CD4-positive, alpha-beta T cell treated with Interleukin-4 for 4 hours (primary cell): ENCODE measurements around the gene SLC1A4.
A peak's percentile ranks its signal among the peaks of the same experiment; 100 is the strongest.
"Not testable (repeated sequence)": the region's sequence is repeated elsewhere in the genome, so short reads cannot be mapped to it uniquely, and the experiment has no call there.

ENCODE experiments used
- DNase-seq: peaks from one replicate; pipeline ENCODE4 v3.0.0-alpha.2; 2020

The SLC1A4 gene

GRCh38 chr2:64989126-64989981 lies at the start of gene SLC1A4:
Gene SLC1A4 (plus strand): TSS chr2:64989399. CDS start chr2:64989644, 245 bp downstream.
- DNase-seq: peak; percentile 76

- no peak for DNase-seq
These were observed 48.1 kb upstream of the SLC1A4 start for GRCh38 chr2:64941143-64941542.

DNA sequence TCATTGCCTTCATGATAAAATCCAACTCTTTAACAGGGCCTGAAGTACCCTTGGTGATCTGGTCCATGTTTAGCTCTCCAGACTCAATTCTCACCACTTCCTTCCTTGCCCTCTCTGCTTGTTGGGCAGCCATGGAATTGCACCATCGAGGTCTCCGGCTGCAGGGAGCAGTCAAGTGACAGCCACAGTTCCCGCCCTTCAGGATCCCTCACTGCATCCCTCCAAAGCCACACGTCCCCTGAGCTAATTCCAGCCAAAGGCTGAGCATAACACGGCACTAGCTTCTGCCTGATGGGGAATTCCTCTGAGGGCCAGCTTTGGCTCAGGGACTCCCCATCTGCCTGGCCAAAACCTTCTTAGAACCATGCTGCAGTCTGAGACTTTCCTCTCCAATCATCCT lies 47.4 kb upstream of the SLC1A4 start:
- no peak for DNase-seq

DNA sequence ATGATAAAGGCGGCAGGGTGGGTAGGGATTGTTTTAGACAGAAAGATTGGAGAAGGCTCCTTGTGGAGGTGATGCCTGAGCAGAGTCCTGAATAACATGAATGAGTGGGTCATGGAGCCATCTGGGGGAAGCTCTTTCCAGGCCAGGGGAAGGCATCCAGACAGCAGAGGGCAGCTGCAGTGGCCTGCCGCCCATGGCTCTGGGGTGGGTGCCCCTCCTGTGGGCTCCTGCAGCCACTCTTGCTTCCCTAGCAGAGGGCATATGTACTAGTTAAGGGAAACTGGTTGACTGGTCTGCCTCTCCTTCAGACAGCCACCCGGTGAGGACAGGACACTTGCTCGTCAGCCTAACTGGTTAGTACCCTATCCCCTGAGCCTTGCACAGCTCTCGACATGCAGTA lies 46.5 kb upstream of the SLC1A4 start:
- no peak for DNase-seq

DNA sequence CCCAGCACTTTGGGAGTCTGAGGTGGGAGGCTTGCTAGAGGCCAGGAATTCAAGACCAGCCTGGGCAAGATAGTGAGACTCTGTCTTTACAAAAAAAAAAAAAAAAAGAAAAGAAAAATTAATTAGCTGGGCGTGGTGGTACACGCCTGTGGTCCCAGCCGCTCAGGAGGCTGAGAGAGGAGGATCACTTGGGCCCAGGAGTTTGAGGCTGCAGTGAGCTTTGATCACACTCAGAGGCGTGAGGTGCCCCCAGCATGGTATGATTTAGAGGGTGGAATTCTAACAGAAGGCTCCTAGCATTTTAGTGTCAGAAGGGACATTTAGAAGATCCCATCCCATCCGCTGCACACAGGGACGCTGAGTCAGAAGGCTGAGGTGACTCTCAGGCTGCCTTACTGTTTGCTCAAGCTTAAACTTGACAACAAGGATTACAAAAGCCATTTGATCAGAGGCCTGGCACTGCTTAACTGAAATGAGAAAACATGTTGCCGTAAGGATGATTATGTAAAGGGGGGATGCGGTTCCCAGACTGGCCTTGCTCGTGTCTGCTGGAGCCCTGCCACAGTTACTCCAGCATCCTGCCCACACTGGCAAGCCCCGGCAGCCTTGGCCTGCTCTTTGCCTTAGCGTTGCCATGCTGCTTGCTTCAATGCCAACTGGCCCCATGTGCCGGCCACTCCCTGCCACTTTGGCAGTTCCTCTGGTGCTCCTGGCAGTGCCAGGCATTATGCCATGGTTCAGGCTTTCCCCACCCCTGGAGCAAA lies 45.6 kb upstream of the SLC1A4 start:
- DNase-seq: no peak

- DNase-seq: no peak
These were observed 44.7 kb upstream of the SLC1A4 start for GRCh38 chr2:64944484-64944883.

DNA sequence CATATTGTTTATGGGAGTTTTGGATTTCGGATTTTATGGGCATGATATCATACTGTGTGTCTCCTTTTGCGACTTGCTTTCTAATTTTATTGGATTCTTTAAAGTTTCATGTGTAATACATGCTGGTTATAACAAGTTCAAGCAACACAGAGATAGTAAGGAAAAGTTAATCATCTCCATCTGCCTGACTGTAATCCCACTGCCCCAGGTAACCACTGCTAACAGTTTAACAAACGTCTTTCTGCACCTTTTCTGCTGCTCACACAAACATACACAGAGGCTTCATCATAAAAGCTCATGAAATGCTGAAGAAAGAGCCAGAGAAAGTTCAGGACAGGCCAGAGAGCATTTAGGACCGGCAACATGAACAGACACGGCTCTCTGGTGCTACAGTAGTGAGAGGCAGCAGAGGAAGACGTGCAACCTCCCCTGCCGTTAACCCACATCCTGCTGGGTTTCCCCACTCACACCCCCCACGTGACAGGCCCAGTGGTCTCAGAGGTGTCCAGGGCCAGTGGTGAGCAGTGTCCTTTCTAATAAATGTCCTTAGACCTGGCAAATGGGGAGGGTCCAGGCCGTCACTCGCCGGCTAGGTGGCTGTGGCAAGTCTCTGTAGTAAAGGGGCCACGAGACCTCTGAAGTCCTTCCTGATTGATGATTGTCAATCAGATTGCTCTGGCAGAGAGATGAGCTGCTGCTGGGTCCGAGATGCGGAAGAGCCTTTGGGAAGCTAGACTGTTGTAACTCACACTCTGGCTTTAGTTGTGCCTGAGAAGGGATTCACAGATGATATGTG lies 43.0 kb upstream of the SLC1A4 start:
- DNase-seq: peak; percentile 64

GRCh38 chr2:64946769-64947247 lies 42.4 kb upstream of the SLC1A4 start:
- no peak for DNase-seq

GRCh38 chr2:64947885-64948284 lies 41.3 kb upstream of the SLC1A4 start:
- no peak for DNase-seq

DNA sequence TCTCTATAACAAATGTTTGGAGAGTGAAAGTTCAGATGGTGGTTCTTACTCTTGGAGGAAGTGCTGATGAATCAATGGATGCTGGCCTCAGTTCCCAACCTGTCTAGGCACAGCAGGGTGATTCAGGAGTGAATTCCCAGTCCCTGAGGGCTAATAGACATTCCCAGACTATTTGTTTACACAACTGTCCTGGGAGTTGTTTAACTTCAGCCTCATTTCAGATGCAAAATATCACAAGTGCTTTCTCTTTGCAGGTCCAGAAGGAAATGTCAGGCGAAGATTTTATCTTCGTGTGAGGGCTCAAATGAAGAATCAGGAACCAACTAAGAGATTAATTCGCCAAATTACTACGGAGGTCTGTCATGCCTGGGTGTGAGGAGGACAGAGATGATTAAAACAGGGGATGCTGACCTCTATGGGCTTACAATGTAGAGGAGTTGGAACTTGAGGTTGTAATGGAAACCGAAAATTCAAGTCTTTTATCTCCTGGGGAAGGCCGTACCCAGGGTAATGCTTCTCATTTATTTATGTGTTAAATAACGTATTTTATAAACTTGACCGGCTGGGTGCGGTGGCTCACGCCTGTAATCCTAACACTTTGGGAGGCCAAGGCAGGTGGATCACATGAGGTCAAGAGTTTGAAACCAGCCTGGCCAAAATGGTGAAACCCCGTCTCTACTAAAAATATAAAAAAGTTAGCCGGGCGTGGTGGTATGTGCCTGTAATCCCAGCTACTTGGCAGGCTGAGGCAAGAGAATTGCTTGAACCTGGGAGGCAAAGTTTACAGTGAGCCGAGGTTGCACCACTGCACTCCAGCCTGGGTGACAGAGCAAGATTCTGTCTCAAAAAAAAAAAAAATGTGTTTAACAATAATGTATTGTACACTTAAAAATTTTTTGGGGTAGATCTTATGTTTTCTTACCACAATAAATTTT lies 38.7 kb upstream of the SLC1A4 start:
- DNase-seq: no peak

GRCh38 chr2:64951306-64951953 lies 37.8 kb upstream of the SLC1A4 start:
- DNase-seq: no peak

DNA sequence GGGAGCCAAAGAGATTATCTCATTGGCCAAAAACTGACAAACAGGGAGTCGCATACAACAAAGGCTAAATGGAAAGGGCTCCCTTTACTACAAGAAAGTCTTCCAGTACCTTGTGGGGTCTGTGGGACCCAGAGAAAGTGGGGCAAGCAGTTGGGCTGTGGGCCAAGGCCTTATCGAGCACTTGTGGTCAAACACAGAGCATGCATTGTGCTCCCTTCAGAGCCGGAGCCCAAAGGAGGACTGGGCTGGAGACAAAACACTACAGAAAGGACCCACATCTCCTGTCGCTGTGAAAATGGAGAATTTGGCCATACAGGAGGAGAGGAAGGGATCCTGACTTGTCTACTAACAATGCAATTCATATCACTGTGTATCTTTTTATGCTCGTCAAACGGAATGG lies 37.1 kb upstream of the SLC1A4 start:
- DNase-seq: no peak

DNA sequence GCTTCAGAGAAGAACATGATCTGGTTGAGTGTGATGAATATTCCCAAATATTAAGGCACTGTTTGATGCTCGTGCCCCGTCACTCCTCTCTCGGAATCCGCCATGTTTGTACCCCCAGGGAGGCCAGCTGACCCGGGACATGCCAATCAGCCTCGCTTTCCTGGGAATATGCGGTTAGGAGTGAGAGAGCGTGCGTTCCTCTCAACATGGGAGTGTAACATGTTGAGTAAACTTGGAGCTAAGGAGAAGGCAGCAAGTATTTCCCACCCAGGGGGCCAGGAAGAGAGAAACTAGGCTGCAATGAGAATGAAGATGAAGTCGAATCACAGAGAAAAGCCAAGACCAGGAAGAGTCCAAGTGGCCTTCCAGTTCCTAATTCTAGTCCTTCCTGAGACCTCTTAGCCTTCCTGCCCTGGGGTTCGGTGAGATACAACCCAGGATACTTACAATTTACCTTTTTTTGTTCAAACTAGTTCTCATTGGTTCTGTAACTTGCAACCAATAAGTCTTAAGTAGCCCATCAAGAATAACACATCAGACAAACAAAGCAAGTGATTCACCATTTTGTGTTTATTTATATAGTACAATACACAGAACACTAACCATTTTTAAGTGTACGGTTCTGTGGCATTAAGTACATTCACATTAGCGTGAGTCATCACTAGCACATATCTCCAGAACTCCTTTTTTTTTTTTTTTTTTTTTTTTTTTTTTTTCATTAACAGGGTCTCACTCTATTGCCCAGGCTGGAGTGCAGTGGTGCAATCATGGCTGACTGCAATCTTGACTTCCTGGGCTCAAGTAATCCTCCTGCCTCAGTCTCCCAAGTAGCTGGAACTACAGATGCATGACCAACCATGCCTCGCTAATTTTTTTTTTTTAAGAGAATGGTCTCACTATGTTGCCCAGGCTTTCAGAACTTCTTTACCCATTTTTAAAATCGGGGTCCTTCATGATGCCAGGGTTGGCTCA lies 36.4 kb upstream of the SLC1A4 start:
- DNase-seq: no peak

DNA sequence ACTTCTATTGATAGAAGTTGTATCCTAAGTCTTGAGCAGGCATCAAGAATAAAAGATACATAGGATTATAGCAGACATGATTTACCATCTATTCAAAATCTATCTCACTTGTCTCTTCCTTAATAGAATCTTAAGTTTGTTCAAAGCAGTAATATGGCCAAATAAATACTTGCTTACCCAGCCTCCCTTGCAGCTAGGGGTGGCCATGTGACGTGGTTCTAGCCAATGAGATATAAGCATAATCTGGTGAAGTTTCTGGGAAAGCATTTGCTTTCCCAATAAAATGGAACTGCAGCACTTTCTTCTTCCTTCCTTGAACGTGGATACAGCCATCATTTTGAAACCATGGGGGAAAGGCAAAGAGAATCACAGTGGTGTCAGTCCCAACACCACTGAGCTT lies 33.7 kb upstream of the SLC1A4 start:
- DNase-seq: no peak

- no peak for DNase-seq
These were observed 31.9 kb upstream of the SLC1A4 start for GRCh38 chr2:64957109-64957903.

DNA sequence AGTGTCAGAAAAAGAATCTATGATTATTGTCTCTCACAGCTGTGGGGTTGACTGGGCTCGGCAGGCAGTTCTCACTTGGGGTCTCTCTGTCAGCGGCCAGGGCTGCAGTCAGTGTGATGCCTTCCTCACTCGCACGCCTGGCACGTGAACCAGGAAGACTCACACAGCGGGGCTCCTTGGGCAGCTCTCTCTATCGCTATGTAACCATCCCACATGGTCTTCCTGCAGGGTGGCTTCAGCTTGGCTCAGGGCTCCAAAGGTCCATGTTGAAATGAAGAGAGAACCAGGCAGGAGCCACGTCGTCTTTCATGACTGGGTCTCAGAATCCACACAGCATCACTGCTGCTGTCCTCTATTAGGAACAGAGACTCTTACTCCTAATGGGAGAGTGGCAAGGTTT lies 30.6 kb upstream of the SLC1A4 start:
- no peak for DNase-seq

DNA sequence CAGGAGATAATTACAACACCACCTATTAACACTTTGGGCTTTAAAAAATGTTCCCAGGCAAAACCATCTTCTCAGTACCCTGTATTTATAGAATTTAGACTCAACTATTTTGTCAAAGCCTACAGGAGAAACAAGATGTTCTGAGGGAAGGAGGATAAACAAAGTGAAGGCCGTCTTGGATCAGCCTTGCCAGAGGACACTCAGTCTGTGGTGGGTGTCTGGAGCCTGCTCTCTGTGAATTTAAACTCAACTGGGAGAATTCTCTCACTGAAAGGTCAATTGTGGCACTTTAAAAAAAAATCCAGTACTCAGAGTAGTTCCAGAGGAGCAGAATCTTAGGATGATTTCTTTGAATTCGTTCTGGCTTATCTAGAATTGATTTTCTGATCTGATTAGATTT lies 28.4 kb upstream of the SLC1A4 start:
- DNase-seq: no peak

- DNase-seq: not testable (repeated sequence)
These were observed 26.1 kb upstream of the SLC1A4 start for GRCh38 chr2:64963138-64963537.

DNA sequence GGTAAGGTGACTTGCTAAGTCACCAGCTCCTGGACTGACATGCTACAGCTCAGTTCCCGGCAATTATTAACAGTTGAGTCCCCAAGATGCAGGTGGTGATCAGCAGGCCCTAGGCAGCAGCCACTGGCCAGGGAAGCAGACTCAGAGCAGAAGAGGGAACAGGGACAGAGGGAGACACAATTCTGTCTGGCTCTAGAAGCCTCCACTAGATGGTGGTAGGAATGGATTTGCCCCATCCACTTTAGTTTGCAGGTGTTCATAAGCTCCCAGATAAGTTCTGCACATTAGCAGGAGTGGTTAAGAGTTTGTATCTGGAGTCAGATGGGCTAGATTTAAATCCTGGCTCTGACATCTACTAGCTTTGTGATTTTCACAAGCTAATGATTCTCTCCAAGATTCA lies 25.5 kb upstream of the SLC1A4 start:
- DNase-seq: no peak
